GM21447 (cell line): ENCODE data around the gene FIGN.

Experiments
- ATAC-seq: cut with Tn5 transposase; IDR thresholded peaks from one replicate; pipeline ENCODE4 v1.9.1; 2021; ENCODE audit not compliant: unreplicated experiment

FIGN gene

DNA sequence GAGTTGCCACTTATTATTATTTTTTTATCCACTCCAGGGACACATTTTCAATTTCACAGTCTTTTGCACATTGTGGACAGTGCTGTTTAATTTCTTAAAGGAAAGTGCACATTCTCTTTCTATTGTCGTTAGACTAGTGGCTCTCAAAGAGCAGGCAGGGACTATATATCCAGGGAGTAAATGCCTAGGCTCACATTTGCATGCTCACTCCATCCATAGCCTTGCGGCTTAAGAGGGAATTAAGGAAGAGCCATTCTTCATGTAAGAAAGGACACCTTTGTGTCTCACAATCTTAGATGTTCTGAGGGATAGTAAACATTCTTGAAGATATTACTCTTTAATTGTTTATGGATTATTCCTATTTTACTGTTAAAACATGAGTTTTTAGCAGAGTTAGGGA is 70.8 kb downstream of the FIGN start:
- ATAC-seq: no peak

DNA sequence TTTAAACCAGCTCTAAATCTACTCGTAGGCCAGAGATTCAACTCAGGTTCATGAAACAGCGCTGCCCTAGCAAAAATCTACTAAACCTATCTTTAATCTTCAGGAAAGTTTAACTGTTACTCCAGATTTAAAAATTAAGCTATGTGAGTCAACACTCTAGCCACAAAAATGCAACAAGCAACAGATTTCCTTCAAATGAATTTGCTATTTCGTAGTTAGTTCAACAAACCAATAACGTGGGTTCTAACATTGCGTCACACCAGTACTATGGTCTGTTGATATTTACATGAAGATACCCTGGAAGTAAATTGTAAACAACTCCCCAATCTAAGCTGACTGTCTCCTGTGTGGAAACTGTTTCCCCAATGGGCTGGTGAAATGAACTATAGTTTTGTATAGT is 71.2 kb downstream of the FIGN start:
- no peak for ATAC-seq

GRCh38 chr2:163662141-163662780 is 73.5 kb downstream of the FIGN start:
- no peak for ATAC-seq

- ATAC-seq: no peak
Measured at GRCh38 chr2:163659224-163659623, 76.6 kb downstream of the FIGN start.

GRCh38 chr2:163658556-163658955 is 77.3 kb downstream of the FIGN start:
- no peak for ATAC-seq

- ATAC-seq: no peak
Measured at GRCh38 chr2:163657281-163657656, 78.5 kb downstream of the FIGN start.

GRCh38 chr2:163656622-163657280 is 79.1 kb downstream of the FIGN start:
- ATAC-seq: no peak

GRCh38 chr2:163655667-163656066 is 80.1 kb downstream of the FIGN start:
- no peak for ATAC-seq

- ATAC-seq: no peak
Measured at GRCh38 chr2:163652751-163653150, 83.1 kb downstream of the FIGN start.

DNA sequence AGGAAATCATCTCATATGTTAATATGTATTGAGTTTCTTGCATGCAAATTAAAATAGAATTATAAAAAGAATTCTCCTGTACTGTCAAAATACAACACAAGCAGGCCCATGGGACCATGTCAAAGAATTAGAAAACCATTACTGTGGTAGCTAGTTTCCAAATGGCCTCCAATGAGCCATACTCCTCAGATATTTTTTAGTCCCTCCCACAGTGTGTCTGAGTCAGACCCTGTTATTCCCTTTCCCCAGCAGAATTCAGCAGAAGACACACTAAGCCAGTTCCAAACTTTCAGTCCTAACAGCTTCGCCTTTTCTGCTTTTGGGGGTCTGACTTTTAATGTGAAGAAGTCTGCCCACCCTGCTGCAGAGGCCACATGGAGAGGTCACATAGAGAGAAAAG is 86.7 kb downstream of the FIGN start:
- no peak for ATAC-seq

- ATAC-seq: no peak
Measured at GRCh38 chr2:163647300-163647699, 88.5 kb downstream of the FIGN start.

GRCh38 chr2:163646687-163647086 is 89.1 kb downstream of the FIGN start:
- no peak for ATAC-seq

DNA sequence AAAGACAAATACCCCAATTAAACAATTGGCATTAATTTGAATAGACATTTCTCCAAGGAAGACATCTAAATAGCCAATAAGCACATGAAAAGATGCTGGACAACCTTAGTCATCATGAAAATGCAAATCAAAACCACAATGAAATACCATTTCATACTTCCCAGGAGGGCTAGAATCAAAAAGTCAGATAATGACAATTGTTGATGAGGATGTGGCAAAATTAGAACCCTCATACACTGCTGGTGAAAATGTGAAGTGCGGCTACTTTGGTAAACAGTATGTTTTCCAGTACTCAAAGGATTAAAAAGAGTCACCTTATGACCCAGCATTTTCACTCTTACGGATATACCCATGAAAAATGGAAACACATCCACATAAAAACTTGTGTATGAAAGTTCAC is 91.6 kb downstream of the FIGN start:
- ATAC-seq: no peak

- ATAC-seq: no peak
Measured at GRCh38 chr2:163641986-163642385, 93.8 kb downstream of the FIGN start.

GRCh38 chr2:163640542-163641193 is 95.1 kb downstream of the FIGN start:
- ATAC-seq: no peak

DNA sequence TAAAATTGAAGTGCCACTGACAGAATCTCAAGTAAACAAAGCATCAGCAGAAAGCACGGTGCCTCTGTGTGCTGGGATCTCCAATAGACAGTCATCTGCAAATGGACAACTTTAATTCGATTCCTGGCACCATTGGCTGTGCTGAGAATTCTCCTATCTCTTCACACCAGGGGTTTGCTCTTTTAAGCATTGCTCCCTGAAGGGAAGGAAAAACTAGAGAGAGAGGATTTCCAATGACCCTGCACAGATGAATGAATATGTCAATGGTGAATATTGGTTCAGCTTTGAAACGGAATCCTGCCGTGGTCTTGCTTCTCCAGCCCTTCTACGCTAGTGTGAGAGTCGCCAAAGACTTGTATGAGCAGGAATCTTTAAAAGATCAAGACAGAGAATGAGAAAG is 97.9 kb downstream of the FIGN start:
- no peak for ATAC-seq

DNA sequence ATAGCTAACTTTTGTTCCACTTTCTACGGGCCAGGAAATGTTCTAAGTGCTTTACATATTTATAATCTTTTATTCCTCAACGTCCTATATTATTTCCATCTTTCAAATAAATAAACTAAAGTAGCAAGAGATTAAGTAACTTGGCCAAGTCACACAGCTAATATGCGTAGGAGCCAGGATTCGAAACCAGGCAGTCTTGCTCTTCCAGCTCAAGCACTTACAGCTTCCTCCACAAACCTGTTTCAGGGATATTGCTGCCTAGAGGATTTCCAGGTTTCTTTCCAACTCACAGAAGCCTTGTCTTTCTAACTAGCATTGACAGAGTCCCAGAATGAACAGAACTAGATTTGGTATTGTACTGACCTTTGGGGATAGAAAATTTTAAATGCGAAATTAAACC is 102.5 kb downstream of the FIGN start:
- no peak for ATAC-seq

- no peak for ATAC-seq
Measured at GRCh38 chr2:163630836-163631235, 105.0 kb downstream of the FIGN start.

- no peak for ATAC-seq
Measured at GRCh38 chr2:163626639-163627109, 109.1 kb downstream of the FIGN start.

DNA sequence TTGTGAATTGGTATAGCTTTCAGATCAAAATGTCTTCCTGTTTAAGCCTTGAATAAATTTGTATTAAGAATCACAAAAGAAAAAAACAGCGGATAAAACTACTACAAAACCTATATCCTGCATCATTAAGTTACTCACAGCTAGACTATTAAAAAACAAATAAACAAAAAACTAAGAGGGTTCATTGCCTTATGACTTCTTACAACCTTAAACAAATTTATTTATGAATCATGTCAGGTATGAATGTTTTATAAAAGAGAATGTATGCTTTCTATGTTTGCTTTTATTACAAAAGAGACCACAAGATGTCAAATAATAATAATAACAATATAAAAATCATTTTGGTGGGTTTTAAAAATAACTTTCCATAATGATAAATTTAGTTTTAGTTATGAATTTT is 109.6 kb downstream of the FIGN start:
- ATAC-seq: no peak

DNA sequence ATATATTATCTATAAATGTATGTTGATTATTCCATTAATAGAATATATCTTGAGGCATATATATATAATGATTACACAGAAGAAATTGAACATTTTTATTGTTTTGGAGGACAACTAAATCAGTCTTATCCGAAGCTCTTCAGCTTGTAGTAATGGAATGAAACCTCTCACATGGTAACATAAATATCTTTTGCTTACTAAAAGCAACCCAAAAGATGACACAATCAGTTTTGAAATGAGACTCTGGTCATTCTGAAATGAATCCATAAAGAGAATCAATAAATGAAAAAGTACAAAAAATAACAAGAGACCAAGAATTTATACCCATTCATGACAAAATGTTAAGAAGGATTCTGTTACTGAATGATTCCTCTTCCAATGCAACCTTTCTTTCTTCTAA is 110.2 kb downstream of the FIGN start:
- no peak for ATAC-seq

GRCh38 chr2:163621445-163622004 is 114.3 kb downstream of the FIGN start:
- ATAC-seq: no peak
